ENCODE data around the gene TIMP3.

Gene TIMP3

GRCh38 chr22:32786027-32786418 lies 15.5 kb upstream of the TIMP3 start:
- no peak for DNase-seq (ENCODE audit: low read depth in 2 of 2)

- no peak for DNase-seq (ENCODE audit: low read depth in 2 of 2)
Observed at GRCh38 chr22:32788904-32789624, 12.4 kb upstream of the TIMP3 start.

DNA sequence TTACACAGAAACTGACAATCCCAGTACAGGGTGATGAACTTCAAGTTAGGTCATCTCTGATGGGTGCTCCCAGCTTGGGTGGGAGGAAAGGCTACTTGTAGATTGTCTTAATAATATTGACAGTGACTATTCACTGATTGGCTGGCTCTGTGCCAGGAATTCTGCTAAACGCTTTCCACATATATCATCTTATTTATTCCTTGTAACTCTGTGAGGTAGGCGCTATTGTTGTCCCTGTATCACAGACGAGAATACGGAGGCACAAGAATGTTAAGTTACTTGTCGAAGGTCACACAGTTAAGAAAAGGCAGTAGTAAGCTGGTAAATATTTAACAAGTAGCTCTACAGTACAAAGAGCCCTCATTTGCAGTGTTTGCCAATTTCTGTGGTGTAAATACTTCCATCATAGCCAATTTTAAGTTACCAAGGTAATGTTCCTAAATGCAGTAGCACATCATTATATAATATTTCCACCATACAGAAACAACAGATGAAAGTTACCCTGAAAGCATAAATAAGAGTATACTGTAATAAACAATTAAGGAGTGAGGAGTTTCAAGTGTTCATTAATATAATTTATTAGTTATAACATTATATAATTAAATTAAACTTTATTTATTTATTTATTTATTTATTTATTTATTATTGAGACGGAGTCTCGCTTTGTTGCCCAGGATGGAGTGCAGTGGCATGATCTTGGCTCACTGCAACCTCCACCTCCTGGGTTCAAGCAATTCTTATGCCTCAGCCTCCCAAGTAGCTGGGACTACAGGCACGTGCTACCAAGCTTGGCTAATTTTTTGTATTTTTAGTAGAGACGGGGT lies 11.5 kb upstream of the TIMP3 start:
- DNase-seq (ENCODE audit: low read depth in 2 of 2) = no peak

DNA sequence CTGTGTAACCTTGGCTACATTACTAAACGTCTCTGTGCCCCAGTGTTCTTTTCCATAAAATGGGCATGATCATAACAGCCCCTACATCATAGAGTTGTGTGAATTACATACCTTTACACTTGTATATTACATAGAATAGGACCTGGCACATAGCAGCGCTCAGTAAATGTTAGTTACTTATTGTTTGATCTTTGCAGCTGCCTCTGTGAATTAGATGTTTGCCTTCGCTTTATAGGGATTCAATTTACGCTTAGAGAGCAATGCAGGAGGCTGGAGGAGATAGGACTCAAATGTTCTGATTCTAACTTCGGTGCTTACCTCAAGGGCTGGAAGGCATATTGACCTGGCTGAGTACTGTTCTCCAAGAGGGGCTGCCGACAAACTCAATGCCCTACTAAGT lies 10.4 kb upstream of the TIMP3 start:
- DNase-seq (ENCODE audit: low read depth in 2 of 2) = no peak

DNA sequence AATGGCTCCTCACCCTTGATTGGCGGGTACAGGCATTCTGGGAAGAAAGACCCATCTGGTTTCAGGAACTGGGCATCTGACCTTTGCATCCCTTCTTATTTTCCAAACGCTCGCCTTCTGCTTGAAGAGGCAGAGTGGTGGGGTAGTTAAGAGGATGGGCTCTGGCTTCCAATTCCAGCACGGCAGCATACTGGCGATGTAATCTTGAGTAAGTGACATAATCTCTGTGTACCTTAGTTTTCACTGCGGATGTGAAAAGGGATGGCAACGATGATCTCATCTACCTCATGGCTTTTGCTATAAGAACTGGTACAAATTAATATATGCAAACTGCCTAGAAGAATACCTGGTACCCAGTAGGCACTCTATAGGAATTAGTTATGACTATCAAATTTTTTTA lies 10.0 kb upstream of the TIMP3 start:
- DNase-seq (ENCODE audit: low read depth in 2 of 2) = no peak

DNA sequence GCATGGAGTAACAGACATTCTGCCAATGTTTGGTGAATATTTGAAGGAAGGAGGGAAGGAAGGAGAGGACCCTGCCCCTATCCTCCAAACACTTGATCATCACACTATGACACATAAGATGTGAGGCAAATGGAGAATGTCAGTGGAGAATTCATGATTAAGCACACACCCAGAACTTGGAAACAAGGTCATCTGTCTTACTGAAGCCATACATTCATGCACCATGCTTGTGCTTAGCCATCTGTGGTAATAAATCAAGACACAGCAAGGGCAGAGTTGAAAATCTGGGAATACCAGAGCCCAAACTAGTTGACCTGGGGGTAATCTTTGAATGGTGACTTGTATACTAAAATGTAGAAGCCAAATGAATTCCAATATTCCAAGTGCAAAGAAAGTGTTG lies 7.9 kb upstream of the TIMP3 start:
- no peak for DNase-seq (ENCODE audit: low read depth in 2 of 2)

- DNase-seq (ENCODE audit: low read depth in 2 of 2) = no peak
Observed at GRCh38 chr22:32794449-32795213, 6.9 kb upstream of the TIMP3 start.

DNA sequence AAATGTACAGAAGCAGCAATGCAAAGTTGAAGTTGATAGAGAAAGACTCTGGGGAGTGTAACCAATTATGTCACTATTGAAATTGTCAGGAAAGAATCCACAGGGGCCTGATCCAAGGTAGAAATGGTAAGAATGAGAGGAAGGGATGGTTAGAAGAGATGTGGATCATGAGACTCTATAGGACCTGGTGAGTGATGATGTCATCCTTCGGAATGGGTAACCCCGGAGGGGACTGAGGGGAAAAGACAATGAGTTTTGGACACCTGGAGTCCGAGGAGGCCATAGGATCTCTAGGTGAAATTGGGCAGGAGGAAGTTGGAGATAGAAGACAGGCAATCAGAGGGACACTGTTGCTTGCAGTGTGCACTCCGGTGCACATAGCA lies 6.3 kb upstream of the TIMP3 start:
- no peak for DNase-seq (ENCODE audit: low read depth in 2 of 2)

- DNase-seq (ENCODE audit: low read depth in 2 of 2) = peak; percentile 23 to 39
Observed at GRCh38 chr22:32796865-32797573, 4.5 kb upstream of the TIMP3 start.

GRCh38 chr22:32799496-32799895 lies 2.0 kb upstream of the TIMP3 start:
- DNase-seq (ENCODE audit: low read depth in 2 of 2) = no peak

DNA sequence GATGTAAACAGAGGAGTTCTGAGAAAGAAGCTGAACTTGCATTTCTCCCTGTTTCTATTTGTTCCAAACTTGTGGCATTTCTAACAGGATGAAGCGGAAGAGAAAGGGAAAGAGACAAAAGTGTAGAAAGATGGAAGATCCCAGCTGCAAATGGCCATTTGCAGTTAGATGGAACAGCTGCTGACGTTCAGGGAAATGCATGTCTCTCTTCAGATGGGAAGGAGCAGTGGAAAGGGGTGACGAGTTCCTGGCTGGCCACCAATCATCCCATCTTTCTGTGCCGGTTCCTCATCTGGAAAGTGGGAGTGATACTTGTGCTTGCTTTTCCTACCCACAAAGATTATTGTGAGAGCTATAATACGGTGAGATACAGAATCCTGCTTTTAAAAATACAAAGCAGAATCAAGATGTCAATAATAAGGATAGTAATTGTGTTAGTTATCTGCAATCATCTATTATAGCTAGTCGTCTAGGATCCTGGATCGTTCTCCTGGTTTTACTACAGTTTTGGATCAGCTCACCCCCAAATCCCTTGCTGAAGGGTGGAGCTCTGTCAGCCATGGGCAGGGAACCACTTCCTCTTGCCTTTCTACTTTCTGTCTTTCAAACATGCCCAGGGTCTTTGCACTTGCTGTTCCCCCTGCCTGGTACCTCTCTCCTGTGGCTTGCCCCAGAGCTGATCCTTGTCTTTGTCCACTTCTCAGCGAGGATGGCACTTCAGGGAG lies 1.2 kb upstream of the TIMP3 start:
- DNase-seq (ENCODE audit: low read depth in 2 of 2) = no peak

DNA sequence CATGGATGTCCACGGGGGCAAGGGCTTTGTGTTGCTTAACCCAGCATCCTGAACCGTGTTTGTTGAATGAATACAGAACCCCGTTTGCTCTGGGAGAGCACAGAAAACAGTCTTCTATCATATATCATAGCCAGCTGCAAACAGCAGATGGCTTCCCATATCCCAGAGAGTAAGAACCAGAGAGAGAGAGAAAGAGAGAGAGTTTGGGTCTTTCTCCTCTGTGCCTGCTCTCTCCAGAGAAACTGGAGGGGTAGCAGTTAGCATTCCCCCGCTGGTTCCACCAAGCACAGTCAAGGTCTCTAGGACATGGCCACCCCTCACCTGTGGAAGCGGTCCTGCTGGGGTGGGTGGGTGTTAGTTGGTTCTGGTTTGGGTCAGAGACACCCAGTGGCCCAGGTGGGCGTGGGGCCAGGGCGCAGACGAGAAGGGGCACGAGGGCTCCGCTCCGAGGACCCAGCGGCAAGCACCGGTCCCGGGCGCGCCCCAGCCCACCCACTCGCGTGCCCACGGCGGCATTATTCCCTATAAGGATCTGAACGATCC lies 440 bp upstream of the TIMP3 start:
- DNase-seq (ENCODE audit: low read depth in 2 of 2) = no peak

DNA sequence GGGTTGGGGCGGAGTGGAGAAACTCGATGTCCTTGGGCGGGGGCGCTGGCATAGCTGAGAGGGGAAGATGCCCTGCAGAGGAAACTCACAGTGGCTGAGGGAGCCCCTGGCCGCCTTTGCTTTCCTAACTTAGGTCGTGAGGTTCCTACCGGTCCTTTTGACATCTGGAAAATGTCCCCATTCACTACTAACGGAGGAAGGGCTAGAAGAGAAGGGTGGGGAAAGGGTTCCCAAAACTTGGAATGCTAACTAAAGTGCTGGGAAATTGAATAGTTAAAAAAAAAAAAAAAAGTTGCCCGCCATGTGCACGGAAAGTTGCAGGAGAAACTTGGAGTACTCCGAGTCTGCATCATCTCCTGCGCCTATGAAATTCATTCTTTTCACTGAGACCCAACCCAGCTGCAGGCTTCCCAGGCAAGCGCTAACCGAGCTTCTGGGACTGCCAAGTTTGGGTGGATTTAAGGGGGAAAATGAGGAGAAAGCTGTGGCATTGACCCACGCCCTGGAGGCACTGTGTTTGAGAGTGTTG lies 796 bp downstream of the TIMP3 start:
- DNase-seq (ENCODE audit: low read depth in 2 of 2) = no peak

DNA sequence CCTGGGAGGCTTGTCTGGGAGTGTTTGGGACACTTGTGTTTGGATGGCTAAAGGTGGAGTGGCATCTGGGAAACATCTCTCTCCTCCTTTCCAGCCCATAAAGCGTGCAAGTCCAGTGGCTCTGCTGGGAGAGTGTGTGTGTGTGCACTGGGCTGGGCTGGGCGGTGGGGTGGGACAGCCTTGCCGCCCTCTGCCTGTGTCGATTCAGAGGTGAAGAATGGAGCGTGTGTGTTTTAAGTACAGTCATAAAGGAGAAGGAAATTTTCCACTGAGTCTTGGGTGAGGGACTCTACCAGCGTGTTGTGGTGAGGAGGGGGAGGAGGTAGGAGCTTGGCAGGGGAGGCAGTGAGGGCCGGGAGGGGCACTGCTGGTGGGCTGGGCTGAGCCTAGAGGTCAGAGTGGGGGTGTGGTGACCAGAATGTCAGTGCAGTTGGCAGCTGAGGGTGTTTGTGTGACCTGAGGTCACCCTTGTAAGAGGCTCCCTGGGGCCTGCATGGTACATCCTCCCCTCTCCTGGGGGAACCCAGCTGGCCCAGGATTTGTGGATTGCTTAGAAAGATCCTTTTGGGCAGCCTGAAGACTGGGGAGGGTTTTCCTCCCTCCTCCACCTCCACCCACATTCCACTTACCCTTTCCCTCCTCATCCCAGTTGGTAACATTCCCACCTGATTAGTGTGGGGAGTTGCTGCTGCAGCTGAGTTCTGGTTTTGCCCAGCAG lies 1.7 kb downstream of the TIMP3 start:
- no peak for DNase-seq (ENCODE audit: low read depth in 2 of 2)

DNA sequence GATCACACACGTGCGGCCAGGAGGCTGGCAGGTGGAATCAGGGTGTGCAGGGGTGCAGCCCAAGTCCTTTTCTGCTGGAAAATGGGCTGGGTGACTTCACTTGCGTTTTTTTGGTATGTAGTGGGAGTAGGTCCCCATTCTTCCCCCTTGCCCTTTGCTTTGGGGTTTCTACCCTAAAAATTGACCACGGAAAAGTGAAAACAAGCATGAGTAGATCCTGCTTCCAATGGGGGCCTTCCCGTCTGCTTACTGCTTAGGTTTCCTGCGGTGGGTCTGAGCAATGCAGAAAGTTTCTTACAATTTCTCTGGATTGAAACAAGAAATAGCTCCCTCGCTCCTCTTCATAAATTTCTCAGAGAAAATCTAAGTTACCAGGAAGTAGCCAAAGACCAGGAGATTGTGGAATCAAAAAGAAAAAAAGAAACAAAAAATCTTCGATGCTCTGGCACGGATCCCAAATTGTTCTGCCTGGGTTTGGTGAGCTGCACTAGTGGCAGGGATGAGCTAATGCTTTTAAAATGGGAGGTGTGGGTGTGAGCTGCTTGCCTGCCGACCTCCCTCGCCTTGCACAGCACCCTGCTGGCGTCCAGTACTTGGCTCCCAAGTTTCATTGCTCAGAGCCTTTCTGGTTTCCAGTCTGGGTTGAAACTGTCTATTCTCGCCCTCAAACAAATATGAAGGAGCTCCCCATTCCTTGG lies 2.4 kb downstream of the TIMP3 start:
- no peak for DNase-seq (ENCODE audit: low read depth in 2 of 2)

GRCh38 chr22:32804531-32805360 lies 3.2 kb downstream of the TIMP3 start:
- no peak for DNase-seq (ENCODE audit: low read depth in 2 of 2)

GRCh38 chr22:32805361-32805881 lies 3.9 kb downstream of the TIMP3 start:
- no peak for DNase-seq (ENCODE audit: low read depth in 2 of 2)

DNA sequence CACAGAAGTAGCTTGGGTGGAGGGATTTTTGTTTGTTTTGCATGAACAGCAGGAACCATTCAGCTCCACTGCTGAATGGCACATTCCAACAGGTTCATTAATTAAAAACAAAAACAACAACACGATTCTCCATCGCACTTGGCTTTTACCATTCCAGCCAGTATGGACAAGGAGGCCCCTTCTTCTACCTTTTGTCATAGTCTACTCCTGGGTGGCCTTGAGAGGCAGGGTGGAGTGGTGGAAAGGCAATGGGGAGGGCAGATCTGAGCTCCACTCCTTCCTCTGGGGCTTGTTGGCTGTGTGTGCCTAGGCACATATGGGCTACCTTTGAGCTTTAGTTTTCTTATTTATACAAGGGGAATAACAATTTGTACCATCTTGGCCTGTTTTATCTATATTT lies 4.8 kb downstream of the TIMP3 start:
- no peak for DNase-seq (ENCODE audit: low read depth in 2 of 2)
